ENCODE measurements around the gene MTFMT. TPM values are rescaled to one million over a fixed set of nuclear protein-coding genes. Genes with fewer than 3 reads are reported as not detected.

MTFMT gene
- total and polyA plus RNA-seq, 2 experiments from 2014 or later, result 19.0 to 36.0 TPM

DNA sequence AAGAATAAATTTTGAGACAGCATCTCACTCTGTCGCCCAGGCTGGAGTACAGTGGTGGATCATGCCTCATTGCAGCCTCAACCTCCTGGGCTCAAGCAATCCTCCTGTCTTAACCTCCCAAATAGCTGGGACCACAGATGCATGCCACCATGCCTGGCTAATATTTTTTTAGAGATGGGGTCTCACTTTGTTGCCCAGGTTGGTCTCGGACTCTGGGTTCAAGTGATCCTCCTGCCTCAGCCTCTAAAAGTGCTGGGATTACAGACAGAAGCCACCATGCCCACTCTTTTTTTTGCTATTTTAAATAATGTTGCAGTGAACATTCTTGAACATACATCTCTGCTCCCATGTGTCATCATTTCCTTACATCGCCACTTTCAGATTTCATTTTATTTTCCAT lies 9.0 kb upstream of the MTFMT start:
- Histone ChIP-seq H4K20me1 (replicated peaks; ENCODE audit: insufficient read depth) (no peaks in the 10 kb centered on the region), H3K4me1 (ENCODE audit: insufficient read depth) (no peaks in the 10 kb centered on the region), H3K27ac (ENCODE audit: low read depth) (no peak overlapping the region), H3K79me2 (replicated peaks; ENCODE audit: insufficient read depth) (no peaks in the 10 kb centered on the region), H3K36me3 (ENCODE audit: insufficient read depth) (no peaks in the 10 kb centered on the region), H3K27me3 (ENCODE audit: insufficient read depth) (no peaks in the 10 kb centered on the region), H2AFZ (no peak overlapping the region; the same call in 1 of the 2 replicates), H3K4me2 (no peak overlapping the region), H3K9me2 (ENCODE audit: insufficient read depth) (no peaks in the 10 kb centered on the region), H3F3A (replicated peaks; ENCODE audit: low read depth) (no peaks in the 10 kb centered on the region), H3K4me3 (no peak overlapping the region)
- Mint-ChIP-seq H3K27me3 (ENCODE audit: insufficient read depth, low read depth, poor library complexity) (no peaks in the 10 kb centered on the region), H3K27ac (no peak overlapping the region), H3K9me3 (no peaks in the 10 kb centered on the region), H3K4me3 (no peak overlapping the region), H3K36me3 (ENCODE audit: low read depth) (no peaks in the 10 kb centered on the region), H3K4me1 (no peaks in the 10 kb centered on the region; the same call in 2 of the 3 replicates)
- TF ChIP-seq, protein P1, sequence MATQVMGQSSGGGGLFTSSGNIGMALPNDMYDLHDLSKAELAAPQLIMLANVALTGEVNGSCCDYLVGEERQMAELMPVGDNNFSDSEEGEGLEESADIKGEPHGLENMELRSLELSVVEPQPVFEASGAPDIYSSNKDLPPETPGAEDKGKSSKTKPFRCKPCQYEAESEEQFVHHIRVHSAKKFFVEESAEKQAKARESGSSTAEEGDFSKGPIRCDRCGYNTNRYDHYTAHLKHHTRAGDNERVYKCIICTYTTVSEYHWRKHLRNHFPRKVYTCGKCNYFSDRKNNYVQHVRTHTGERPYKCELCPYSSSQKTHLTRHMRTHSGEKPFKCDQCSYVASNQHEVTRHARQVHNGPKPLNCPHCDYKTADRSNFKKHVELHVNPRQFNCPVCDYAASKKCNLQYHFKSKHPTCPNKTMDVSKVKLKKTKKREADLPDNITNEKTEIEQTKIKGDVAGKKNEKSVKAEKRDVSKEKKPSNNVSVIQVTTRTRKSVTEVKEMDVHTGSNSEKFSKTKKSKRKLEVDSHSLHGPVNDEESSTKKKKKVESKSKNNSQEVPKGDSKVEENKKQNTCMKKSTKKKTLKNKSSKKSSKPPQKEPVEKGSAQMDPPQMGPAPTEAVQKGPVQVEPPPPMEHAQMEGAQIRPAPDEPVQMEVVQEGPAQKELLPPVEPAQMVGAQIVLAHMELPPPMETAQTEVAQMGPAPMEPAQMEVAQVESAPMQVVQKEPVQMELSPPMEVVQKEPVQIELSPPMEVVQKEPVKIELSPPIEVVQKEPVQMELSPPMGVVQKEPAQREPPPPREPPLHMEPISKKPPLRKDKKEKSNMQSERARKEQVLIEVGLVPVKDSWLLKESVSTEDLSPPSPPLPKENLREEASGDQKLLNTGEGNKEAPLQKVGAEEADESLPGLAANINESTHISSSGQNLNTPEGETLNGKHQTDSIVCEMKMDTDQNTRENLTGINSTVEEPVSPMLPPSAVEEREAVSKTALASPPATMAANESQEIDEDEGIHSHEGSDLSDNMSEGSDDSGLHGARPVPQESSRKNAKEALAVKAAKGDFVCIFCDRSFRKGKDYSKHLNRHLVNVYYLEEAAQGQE (IDR thresholded peaks at IDR 0.05; ENCODE audit: unreplicated experiment), result no peak
- TF ChIP-seq CREB1 (CRISPR knock-in tag; IDR thresholded peaks at IDR 0.05; ENCODE audit: low read depth), result no peak
- no peak for TF ChIP-seq POLR2AphosphoS5 (IDR thresholded peaks at IDR 0.05; ENCODE audit: low read depth)
- TF ChIP-seq, protein P2, sequence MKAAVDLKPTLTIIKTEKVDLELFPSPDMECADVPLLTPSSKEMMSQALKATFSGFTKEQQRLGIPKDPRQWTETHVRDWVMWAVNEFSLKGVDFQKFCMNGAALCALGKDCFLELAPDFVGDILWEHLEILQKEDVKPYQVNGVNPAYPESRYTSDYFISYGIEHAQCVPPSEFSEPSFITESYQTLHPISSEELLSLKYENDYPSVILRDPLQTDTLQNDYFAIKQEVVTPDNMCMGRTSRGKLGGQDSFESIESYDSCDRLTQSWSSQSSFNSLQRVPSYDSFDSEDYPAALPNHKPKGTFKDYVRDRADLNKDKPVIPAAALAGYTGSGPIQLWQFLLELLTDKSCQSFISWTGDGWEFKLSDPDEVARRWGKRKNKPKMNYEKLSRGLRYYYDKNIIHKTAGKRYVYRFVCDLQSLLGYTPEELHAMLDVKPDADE (IDR thresholded peaks at IDR 0.05), result no peak
- TF ChIP-seq ZNF331 (CRISPR knock-in tag; IDR thresholded peaks at IDR 0.05; ENCODE audit: low read depth), result no peak
- TF ChIP-seq JUNB (IDR thresholded peaks at IDR 0.05; ENCODE audit: unreplicated experiment), result no peak
- TF ChIP-seq ZNF114 (CRISPR knock-in tag; IDR thresholded peaks at IDR 0.05), result no peak
- no peak for TF ChIP-seq EZH2phosphoT487 (IDR thresholded peaks at IDR 0.05; ENCODE audit: unreplicated experiment)
- TF ChIP-seq EZH2 (IDR thresholded peaks at IDR 0.05; ENCODE audit: low read depth, unreplicated experiment), result no peak
- no peak for TF ChIP-seq STAT1 (IDR thresholded peaks at IDR 0.05; ENCODE audit: unreplicated experiment)
- TF ChIP-seq, protein P3, sequence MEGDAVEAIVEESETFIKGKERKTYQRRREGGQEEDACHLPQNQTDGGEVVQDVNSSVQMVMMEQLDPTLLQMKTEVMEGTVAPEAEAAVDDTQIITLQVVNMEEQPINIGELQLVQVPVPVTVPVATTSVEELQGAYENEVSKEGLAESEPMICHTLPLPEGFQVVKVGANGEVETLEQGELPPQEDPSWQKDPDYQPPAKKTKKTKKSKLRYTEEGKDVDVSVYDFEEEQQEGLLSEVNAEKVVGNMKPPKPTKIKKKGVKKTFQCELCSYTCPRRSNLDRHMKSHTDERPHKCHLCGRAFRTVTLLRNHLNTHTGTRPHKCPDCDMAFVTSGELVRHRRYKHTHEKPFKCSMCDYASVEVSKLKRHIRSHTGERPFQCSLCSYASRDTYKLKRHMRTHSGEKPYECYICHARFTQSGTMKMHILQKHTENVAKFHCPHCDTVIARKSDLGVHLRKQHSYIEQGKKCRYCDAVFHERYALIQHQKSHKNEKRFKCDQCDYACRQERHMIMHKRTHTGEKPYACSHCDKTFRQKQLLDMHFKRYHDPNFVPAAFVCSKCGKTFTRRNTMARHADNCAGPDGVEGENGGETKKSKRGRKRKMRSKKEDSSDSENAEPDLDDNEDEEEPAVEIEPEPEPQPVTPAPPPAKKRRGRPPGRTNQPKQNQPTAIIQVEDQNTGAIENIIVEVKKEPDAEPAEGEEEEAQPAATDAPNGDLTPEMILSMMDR (conservative IDR thresholded peaks at IDR 0.05; ENCODE audit: low read depth in 2 of 2), result no peak
- TF ChIP-seq, protein P4, sequence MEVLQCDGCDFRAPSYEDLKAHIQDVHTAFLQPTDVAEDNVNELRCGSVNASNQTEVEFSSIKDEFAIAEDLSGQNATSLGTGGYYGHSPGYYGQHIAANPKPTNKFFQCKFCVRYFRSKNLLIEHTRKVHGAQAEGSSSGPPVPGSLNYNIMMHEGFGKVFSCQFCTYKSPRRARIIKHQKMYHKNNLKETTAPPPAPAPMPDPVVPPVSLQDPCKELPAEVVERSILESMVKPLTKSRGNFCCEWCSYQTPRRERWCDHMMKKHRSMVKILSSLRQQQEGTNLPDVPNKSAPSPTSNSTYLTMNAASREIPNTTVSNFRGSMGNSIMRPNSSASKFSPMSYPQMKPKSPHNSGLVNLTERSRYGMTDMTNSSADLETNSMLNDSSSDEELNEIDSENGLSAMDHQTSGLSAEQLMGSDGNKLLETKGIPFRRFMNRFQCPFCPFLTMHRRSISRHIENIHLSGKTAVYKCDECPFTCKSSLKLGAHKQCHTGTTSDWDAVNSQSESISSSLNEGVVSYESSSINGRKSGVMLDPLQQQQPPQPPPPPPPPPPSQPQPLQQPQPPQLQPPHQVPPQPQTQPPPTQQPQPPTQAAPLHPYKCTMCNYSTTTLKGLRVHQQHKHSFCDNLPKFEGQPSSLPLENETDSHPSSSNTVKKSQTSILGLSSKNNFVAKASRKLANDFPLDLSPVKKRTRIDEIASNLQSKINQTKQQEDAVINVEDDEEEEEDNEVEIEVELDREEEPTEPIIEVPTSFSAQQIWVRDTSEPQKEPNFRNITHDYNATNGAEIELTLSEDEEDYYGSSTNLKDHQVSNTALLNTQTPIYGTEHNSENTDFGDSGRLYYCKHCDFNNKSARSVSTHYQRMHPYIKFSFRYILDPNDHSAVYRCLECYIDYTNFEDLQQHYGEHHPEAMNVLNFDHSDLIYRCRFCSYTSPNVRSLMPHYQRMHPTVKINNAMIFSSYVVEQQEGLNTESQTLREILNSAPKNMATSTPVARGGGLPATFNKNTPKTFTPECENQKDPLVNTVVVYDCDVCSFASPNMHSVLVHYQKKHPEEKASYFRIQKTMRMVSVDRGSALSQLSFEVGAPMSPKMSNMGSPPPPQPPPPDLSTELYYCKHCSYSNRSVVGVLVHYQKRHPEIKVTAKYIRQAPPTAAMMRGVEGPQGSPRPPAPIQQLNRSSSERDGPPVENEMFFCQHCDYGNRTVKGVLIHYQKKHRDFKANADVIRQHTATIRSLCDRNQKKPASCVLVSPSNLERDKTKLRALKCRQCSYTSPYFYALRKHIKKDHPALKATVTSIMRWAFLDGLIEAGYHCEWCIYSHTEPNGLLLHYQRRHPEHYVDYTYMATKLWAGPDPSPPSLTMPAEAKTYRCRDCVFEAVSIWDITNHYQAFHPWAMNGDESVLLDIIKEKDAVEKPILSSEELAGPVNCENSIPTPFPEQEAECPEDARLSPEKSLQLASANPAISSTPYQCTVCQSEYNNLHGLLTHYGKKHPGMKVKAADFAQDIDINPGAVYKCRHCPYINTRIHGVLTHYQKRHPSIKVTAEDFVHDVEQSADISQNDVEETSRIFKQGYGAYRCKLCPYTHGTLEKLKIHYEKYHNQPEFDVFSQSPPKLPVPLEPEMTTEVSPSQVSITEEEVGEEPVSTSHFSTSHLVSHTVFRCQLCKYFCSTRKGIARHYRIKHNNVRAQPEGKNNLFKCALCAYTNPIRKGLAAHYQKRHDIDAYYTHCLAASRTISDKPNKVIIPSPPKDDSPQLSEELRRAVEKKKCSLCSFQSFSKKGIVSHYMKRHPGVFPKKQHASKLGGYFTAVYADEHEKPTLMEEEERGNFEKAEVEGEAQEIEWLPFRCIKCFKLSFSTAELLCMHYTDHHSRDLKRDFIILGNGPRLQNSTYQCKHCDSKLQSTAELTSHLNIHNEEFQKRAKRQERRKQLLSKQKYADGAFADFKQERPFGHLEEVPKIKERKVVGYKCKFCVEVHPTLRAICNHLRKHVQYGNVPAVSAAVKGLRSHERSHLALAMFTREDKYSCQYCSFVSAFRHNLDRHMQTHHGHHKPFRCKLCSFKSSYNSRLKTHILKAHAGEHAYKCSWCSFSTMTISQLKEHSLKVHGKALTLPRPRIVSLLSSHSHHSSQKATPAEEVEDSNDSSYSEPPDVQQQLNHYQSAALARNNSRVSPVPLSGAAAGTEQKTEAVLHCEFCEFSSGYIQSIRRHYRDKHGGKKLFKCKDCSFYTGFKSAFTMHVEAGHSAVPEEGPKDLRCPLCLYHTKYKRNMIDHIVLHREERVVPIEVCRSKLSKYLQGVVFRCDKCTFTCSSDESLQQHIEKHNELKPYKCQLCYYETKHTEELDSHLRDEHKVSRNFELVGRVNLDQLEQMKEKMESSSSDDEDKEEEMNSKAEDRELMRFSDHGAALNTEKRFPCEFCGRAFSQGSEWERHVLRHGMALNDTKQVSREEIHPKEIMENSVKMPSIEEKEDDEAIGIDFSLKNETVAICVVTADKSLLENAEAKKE (CRISPR knock-in tag; IDR thresholded peaks at IDR 0.05), result no peak
- no peak for TF ChIP-seq NANOG (IDR thresholded peaks at IDR 0.05; ENCODE audit: borderline replicate concordance)
- ATAC-seq, result no peak
- DNase-seq (ENCODE audit: low spot score), result no peak
